ENCODE data around the gene PSMF1. TPM values are rescaled to one million over a fixed set of nuclear protein-coding genes. Genes with fewer than 3 reads are reported as not detected.

PSMF1 gene
- total and polyA plus RNA-seq, 9 of the 15 experiments (the other 6 are each of a cell fraction or from before 2014, with no cell fraction given), result 8.5 to 192 (median 33.2) TPM

- TF ChIP-seq USF2 (CRISPR knock-in tag; IDR thresholded peaks at IDR 0.05) (no peak), GATAD2B (IDR thresholded peaks at IDR 0.05; ENCODE audit: borderline replicate concordance) (peak; percentile 78), CHAMP1 (IDR thresholded peaks at IDR 0.05) (no peak), ZC3H4 (CRISPR knock-in tag; IDR thresholded peaks at IDR 0.05; ENCODE audit: borderline replicate concordance) (no peak), HDGF (IDR thresholded peaks at IDR 0.05) (no peak), ZNF589 (CRISPR knock-in tag; IDR thresholded peaks at IDR 0.05; ENCODE audit: low read depth) (no peak), ADNP (tag; IDR thresholded peaks at IDR 0.05) (no peak), DDX20 (tag; IDR thresholded peaks at IDR 0.05; ENCODE audit: low read depth) (no peak), ZSCAN32 (CRISPR knock-in tag; IDR thresholded peaks at IDR 0.05) (no peak), ZFP1 (CRISPR knock-in tag; IDR thresholded peaks at IDR 0.05) (no peak), PTBP1 (IDR thresholded peaks at IDR 0.05; ENCODE audit: low read depth, low read length) (no peak), BCLAF1 (IDR thresholded peaks at IDR 0.05; ENCODE audit: borderline replicate concordance in 1 of 2, control insufficient read depth in 1 of 2, low read depth in 2 of 2, low read length in 1 of 2) (peak in 1 of 2 experiments; percentile 94; a peak in 2 of 4 replicates), POLR3G (IDR thresholded peaks at IDR 0.05; ENCODE audit: extremely low read depth, insufficient read length, insufficient replicate concordance) (no peak), MCM3 (IDR thresholded peaks at IDR 0.05) (no peak), ZNF668 (CRISPR knock-in tag; IDR thresholded peaks at IDR 0.05) (no peak), ZFP30 (CRISPR knock-in tag; IDR thresholded peaks at IDR 0.05; ENCODE audit: borderline replicate concordance) (no peak), SMARCC2 (IDR thresholded peaks at IDR 0.05; ENCODE audit: low read depth) (no peak)
Measured at GRCh38 chr20:1118336-1119127, at the start of gene PSMF1 (continued).
